Measurements from ENCODE around the gene SMIM5.
A peak's percentile ranks its signal among the peaks of the same experiment; 100 is the strongest.

SMIM5 gene

DNA sequence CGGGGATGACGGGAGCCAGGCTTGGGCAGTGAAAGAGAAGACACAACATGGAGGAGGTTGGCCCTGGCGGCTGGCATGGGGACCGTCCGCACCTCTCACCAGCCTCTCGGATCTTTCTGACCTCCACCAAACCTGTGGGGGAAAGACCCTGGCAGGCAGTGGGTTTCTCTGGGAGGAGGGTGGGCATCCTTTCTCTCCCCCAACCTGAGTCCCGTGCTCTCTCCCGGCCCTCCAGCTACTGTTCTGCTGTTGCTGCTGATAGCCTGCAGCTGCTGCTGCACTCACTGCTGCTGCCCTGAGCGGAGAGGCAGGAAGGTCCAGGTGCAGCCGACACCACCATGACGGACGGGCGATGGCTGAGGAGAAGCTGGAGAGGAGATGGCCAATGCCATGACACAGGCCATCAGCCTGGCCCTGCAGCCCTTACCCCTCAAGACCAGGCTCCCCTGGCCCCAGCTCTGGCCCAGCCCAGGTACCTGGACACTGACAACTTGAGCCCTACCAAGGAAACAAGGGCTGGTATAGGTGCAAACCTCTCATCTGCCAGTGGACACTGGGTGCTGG is 7.4 kb downstream of the SMIM5 start:
- DNase-seq (ENCODE audit: low read depth): no peak

DNA sequence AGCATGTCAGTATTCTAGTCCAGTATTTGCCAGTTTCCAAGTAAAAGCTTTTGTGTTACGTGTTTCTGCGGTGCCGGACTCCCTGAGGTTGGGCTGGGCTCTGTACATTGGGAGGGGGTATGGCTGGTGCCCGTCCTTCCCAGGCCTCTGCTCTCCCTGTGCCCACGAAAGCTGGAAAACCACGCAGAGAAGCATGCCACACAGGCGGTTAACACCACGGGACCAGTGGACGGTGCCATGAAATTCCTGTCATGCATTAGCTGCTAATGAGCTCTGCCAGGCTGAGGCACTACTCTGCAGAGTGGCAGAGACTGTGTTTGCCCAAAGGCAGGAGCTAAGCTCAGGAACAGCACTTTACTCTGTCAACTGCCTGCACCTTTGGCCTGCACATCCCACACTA is 8.1 kb downstream of the SMIM5 start:
- no peak for DNase-seq (ENCODE audit: low read depth)

DNA sequence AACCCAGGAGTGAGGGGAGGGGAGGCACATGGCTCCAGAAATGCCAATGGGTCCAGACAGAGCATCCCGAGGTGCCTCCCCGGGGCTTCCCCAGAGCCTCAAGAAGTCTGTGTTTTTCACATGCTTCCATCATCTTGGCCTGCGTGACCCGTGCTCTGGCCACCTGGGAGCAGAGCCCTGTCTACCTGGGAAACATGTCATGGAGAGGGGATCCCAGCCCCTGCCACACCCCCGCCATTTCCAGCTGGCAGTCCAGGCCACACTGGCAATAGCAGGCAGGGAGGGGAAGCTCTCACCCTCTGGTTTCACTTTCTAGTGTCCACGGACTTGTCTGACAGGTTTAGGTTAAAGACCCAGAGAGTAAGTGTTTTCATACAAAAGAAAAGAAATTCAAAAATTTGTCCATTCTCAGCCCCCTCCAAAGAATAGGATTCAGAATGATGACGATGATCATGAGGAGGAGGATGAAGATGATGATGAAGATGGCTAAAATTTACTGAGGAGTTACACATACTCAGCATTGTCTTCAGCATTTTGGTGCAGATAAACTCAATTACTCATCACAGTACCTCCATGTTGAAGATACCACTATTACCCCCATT is 9.0 kb downstream of the SMIM5 start:
- DNase-seq (ENCODE audit: low read depth): no peak

DNA sequence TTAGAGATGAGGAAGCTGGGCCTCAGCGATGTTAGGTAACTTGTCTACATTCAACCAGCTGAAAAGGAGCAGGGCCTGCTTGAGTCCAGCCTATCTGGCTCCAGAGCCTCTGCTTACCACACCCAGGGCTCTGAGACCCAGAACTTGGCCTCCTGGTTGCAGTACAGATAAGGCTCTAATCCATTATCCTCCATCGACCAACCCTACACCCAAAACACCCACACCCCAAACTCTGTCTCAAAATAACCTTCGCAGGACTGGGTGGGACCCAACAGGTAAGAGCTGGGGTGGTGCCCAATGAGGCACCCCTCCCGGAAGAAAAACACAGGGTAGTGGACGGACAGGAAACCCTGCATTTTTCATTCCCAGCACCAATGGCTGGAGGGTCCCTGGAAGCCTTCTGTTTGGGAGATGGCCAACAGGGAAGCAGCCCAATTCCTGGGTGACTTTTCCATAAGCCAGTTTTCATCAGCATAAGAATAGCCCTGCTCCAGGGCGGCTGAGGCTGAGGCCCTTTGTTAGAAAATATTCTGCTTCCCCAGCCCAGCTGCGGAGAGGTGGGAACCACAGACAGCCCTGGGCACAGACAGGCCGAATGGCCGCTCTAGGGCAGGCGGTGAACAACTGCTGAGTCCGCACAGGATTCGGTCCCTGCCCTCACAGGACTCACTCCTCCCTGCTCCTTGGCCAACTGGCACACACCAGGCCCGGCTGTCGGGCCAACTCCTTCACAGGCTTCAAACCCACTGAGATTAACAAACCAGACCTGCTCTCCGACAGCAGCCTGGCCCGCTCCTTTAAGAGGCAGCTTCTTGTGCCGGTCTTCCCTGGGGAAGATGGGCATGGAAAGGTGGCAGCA is 9.8 kb downstream of the SMIM5 start:
- DNase-seq (ENCODE audit: low read depth): no peak

DNA sequence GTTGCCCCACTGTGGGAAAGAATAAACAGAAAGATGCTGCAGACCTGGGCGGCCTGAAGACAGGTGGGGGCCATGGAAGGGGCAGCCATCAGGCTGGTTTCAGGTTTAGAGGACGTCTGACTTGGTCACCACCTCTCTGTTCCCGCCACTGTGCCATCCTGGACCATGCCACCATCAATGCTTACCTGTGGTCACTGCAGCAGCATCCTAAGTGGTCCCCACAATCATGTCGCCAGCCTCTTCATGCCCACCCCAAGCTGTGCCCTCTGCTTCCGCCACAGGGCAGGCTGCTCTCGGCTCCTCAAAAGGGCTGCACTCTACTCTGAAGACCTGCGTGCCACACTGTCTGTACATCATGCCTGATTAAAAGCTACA is 10.4 kb downstream of the SMIM5 start:
- no peak for DNase-seq (ENCODE audit: low read depth)

DNA sequence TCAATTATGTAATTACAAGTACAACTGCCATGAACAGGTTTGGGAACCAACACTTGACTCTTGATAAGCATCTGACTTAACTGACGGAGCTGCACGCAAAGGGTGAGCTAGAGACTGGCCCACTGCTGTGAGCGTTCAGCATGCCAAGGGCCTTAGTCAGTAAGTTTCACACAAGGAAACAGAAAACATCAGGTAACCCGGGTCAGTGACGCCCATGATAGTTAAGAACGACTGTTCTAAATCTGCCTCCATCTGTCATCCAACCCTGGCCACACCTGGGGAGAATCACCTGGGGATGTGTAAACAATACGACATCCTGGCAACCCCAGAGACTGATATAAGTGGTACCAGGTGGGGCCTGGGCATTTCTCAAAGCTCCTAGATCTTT is 12.3 kb downstream of the SMIM5 start:
- no peak for DNase-seq (ENCODE audit: low read depth)

DNA sequence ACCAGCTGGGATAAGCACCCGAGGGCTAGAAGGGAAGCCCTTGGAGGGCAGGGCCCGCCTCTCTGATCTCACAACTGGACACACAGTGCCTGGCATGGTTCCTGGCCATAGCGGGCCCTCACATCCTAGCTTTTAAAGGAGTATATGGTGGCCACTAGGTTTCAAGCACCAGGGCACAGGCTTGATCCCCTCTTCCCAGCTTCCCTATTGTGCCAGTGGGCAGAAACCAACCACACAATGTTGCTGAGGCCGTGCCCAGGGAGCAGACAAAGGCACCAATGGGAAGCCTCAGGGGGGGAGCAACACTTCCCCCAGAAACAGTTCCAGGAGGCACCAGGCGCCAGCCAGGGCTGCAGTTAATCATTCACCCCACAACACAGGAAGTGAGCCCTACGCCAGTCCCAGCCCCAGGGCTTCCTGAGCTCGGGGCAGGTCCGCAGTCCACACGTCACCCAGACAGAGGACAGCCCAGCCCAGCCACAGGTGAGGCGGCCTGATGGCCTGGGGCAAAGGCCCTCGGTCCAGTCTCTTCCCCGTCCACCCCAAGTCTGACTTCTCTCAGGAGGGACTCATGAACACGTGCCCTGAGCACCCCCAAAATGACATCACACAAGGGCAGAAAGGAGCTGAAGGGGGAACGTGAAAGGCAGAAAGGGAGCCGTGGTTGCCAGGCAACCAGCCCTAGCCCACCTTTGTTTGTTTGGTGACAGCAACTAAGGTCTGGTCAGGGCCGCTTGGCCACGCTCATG is 12.8 kb downstream of the SMIM5 start:
- no peak for DNase-seq (ENCODE audit: low read depth)

DNA sequence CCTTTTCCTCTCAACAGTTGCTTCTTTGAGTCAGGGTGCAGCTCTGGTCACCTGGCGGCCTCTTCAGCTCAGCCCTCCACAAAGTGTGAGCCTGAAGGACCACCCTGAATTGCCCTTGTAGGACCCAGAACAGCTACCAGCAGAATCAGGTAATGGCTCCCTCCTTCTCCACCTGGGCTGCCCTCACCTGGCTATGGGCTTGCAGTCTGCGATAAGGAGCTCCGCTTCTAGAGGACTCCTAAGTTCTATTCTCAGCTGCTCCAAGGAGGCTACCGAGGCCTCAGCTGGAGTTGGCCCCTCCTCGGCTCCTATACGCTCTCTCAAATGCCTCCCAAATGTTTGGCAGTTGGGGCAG is 13.4 kb downstream of the SMIM5 start:
- no peak for DNase-seq (ENCODE audit: low read depth)

DNA sequence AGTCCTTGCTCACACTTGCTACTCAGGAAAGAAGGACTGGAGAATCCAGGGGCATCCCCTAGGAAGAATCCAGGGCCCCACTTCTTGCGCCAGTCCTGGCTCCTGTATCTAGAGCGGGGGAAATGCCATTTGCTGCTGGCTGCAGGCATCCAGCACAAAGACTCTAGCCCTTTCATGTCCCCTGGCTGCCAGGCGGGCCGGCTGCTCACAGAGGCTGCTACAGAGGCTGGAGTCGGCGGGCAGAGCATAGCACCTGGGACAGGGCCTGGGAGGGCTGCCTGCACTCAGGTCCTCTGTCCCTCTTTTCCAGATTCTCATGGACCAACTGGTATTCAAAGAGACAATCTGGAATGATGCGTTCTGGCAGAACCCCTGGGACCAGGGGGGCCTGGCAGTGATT is 13.8 kb downstream of the SMIM5 start:
- DNase-seq (ENCODE audit: low read depth): no peak

DNA sequence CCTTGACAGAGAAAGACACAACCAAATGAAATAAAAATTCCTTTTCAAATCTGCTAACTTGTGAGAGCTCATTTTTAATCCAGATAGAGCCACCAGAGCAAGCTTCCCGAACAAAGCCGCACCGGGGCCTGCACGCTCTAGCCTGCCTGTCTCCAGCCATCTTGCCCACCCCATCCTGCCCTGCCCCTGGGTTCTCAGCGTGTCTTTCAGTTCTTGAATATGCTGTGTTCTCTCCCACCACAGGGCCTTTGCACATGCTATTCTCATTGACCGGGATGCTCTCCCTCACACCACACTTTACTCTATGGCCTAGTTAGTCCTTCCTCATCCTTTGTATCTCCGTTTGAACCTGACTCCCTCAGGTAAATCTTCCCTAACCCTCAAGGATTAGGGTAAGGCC is 14.7 kb downstream of the SMIM5 start:
- DNase-seq (ENCODE audit: low read depth): no peak

DNA sequence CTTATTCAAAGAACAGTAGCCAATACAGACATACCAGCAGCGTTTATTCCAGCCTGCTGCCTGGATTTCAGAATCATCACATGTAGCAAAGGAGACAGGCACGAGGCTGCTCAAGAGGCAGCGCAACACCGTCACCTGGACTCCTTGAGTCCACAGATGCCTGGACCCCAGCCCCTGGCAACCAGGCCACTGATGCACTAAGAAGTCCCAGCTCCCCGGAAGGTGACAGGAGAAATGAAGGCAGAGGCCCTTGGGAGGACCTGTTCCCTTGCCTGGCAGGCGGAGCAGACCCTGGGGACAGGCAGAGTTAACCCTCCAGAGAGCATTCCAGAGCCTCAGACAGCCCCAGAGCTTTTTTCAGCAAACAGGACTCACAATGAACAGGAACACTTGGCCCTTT is 16.5 kb downstream of the SMIM5 start:
- DNase-seq (ENCODE audit: low read depth): no peak

DNA sequence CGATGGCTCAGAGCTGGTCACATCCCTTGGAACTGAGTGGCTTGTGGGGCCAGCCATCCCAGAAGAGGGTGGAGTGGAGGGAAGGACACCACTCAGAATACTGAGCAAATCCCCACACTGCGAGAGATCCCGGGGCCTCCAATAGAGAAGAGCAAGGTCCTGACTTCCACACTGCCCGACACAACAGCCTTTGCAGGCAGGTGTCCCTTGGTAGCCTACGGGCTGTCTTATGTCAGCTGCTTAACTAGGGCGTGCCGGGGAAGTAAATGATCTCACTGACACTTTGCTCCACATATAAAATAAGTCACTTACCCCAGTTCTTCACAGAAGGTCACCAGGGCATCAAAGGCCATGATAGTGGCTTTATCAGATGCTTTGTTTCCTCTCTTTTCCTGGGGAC is 17.6 kb downstream of the SMIM5 start:
- DNase-seq (ENCODE audit: low read depth): no peak

DNA sequence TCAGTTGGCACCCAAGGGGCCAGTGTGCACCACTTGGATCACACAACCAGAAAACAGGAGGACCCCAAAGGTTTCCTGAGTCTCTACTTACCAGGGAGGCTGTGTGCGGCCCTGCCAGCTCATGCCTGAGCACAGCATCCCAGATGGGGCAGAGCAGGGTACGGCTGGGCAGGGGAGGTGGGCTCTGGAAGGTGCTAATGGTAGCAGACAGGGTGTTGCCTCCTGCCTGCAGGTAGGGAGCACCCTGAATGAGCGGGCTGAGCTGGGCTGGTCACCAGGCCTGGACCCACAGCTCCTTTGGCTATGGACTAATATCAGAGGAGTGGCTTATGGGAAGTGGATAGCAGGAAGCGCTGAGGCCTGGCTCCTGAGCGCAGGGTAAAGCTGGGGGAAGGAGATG is 19.1 kb downstream of the SMIM5 start:
- DNase-seq (ENCODE audit: low read depth): no peak

DNA sequence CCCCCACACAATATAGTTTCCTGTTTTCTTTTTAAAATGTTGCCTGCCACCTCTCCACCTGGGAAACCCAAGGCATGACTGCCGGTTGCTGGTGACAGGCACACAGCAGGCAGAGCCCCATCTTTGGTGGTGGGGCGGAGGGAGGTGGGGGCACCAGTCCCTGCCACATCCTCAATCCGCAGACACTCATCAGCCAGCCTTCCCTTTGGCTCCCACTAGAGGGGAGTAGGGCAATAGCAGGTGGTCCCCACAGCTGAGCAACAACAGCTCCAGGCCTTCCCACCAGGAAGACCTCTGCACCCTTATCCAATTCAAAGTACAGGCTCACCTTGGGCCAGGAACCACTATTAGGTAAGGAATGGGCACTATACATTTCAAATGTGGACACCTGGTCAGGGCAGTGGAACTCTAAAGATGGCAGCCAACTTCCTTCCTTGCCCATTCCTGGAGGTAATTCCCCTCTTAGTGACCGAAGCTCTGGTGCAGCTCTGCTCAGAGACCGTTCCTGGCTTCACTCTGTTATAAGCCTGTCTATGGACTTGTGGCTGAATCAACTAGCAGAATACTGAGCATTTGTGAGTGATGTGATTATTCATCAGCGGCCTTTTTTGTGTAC is 19.8 kb downstream of the SMIM5 start:
- peak; percentile 4 for DNase-seq (ENCODE audit: low read depth)

DNA sequence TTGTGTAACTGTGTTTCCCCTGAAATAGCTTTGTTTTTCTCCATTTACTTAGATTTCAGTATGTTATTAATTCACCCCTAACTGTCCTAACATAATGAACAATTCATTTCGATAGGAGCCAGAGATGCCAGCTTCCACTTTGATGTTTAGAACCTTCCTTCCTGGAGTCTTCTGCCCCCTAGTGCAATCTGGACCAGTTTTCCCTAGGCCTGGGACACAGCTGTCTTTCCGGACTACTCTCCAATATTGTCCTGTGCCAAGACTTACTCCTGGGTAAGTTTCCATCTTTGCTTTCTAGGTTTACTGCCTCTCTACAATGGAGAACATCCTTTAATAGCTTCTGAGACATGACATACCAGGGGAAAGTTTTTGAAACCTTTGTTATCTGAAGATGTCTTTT is 20.9 kb downstream of the SMIM5 start:
- peak; percentile 3 for DNase-seq (ENCODE audit: low read depth)

DNA sequence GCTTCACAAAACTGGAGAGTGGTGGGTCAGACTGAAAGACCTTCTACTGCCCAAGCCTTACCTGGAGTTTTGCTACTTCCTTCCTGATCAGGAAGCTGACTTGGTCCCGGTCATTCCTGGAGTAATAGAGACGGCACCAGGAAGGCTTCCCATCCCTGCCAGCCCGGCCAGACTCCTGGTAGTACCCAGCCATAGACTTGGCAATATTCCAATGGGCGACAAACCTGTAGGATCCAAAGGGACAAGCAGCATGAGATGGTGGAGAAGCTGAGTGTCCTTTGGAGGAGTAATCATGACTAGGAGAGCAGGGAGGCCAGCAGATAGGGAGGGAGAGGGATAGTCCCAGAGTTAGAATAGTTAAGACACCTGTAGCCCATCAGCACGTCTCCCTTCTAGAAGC is 25.0 kb downstream of the SMIM5 start:
- DNase-seq (ENCODE audit: low read depth): no peak

DNA sequence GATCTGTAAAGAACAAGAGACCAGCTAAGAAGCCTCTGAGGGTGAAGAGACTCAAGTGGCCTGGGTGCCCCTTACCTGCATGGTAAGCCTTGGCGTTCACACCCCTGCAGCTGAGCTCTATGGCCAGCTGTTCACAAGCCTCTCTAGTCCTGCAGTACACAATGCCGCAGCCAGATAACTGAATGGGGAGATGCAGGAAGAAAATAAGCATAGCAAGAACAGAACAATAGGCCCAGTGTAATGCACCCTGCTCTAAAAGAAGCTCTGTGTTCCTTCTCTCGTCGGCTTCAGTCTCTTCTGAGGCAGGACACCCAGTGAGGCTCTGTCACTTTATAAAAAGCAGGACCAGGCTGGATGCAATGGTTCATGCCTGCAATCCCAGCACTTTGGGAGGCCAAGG is 28.3 kb downstream of the SMIM5 start:
- DNase-seq (ENCODE audit: low read depth): no peak

DNA sequence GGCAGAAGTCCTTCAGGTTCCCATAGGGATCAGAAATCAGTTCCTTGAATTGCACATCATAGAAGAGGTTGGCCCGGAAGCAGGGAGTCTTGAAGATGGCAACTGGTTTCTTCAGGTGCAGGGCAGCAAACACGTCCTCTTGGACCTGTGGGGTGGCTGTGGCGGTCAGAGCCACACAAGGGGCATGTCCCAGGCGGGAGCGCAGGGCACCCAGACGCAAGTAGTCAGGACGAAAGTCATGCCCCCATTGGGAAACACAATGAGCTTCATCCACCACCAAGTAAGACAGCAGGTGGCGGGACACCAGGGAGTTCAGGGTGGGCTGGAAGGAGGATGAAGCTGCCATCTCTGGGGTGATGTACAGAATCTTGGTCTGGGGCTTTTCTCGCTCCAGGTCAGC is 29.3 kb downstream of the SMIM5 start:
- no peak for DNase-seq (ENCODE audit: low read depth)

DNA sequence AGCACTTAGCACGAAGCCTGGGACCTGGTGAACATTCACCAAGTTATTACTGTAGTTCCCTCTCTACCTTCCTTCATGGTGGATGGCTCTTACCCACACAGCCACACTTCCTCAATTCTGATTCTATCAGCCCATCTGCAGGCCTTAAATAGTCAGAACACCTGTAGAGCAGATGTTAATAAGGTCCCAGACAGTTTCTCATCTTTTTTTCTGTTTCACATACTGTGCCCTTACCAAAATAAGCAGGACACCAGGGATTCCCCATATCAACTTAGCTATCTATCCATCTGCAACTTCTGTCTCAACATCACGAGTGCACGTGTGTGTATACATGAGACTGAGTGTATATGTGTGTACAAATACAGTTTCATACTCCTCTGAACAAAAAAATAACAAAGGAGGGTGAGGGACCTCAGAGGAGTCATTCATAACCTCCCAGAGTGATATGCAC is 30.9 kb downstream of the SMIM5 start:
- DNase-seq (ENCODE audit: low read depth): no peak

DNA sequence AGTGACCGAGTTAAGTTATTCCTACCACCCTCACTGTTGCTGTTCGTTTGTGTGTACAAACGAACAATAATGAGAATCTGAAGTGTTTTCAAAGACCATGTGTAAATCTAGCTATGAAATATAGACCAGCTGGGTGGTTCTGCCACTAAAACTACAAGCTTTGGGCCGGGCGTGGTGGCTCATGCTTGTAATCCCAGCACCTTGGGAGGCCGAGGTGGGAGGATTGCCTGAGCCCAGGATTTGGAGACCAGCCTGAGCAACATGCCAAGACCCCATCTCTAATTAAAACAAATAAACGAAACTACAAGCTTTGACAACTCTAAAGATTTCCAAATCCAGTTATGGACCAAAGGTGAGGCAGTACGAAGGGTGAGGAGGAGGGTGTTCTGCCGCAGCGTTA is 32.7 kb downstream of the SMIM5 start:
- DNase-seq (ENCODE audit: low read depth): no peak

DNA sequence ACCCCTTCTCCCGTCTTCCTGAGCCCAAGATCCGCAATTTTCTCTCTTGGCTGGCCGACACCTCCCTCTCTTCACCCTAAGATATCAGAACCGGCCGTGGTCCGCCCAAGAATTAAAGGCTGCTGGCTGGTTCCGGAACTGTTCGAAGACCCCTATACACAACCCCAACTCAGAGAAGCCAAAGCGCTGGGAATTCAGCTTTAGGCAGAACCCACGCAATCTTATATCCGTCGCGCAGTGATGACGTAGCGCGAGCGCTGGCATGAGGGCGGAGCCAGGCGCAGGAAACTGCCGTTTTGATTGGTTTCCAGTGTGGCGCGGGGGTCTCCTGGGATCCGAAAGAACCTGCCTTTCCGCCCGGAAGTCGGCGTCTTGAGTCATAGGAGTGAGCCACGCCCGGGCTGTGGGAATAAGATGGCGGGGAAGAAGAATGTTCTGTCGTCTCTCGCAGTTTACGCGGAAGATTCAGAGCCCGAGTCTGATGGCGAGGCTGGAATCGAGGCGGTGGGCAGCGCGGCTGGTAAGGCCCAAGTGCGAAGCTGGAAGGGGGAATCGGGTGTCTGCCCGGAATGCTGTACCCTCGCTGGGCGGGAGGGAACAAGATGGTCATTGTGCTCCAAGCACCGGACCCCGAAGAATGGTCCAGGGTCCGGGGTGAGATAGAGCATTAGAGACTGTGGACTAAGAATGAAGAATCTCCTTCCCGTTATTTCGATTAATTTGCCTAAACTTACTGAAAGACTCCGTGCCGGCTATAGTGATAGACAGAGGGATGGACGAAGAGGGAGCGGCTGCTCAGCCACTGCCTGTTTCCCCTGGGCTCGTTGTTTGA is 33.9 kb downstream of the SMIM5 start, which contains the start of the genes RECQL5 and SAP30BP:
Gene RECQL5 (minus strand): TSS at position 196 of the 832 bp plus-strand sequence. CDS start 597 bp downstream, outside the sequence.
Gene SAP30BP (plus strand): TSS at position 380 of the 832 bp plus-strand sequence. CDS start 35 bp downstream, at position 415.
- DNase-seq (ENCODE audit: low read depth): peak; percentile 97
